ENCODE data around the gene ZNF526. TPM values are rescaled to one million over a fixed set of nuclear protein-coding genes. Genes with fewer than 3 reads are reported as not detected.

The ZNF526 gene
- total and polyA plus RNA-seq, 9 donors: 2.4 to 17.9 (median 12.9) TPM

GRCh38 chr19:42184401-42184861 is 35.7 kb upstream of the ZNF526 start:
- Histone ChIP-seq H3K4me3 (no peak overlapping the region), H3K27ac (no peak overlapping the region), H3K9me3 (no peaks in the 10 kb centered on the region), H3K27me3 (no peaks in the 10 kb centered on the region), H3K4me1 (ENCODE audit: insufficient read depth) (no peaks in the 10 kb centered on the region), H3K36me3 (no peaks in the 10 kb centered on the region)
- intact Hi-C loops (cut with DNase I): loop anchor here in 2 of 4 donors (1.0 to 10.0 kb wide), 2 partner anchors 50 to 51 kb away; partner anchors contain the start of gene POU2F2 (in 1 of the 2)
- peak; percentile 55 to 72 (median 66) for DNase-seq
- WGBS, 3 donors: 0 to 3% (median 0%) methylated on average over 1 of the region's 1 CpG
- TF ChIP-seq CTCF (IDR thresholded peaks at IDR 0.05) (peak; percentile 56 to 76 (median 62)), POLR2A (IDR thresholded peaks at IDR 0.05) (no peak), EP300 (IDR thresholded peaks at IDR 0.05) (no peak)

GRCh38 chr19:42185277-42185676 is 34.8 kb upstream of the ZNF526 start:
- Histone ChIP-seq H3K9me3 (no peaks in the 10 kb centered on the region), H3K4me1 (ENCODE audit: insufficient read depth) (no peaks in the 10 kb centered on the region), H3K27ac (no peak overlapping the region), H3K4me3 (no peak overlapping the region), H3K36me3 (no peaks in the 10 kb centered on the region), H3K27me3 (no peaks in the 10 kb centered on the region)
- TF ChIP-seq CTCF (IDR thresholded peaks at IDR 0.05) (no peak), EP300 (IDR thresholded peaks at IDR 0.05) (no peak), POLR2A (IDR thresholded peaks at IDR 0.05) (no peak)
- DNase-seq: no peak
- intact Hi-C loops (cut with DNase I): loop anchor here in 1 of 4 donors (10.0 kb wide), 1 partner anchor 50 kb away; the partner anchor contains the start of gene POU2F2

- Histone ChIP-seq H3K9me3 (peaks cover 0 to 4% of the 10 kb centered on the region in 2 donors), H3K4me1 (ENCODE audit: insufficient read depth) (no peaks in the 10 kb centered on the region), H3K4me3 (no peak overlapping the region), H3K36me3 (no peaks in the 10 kb centered on the region), H3K27me3 (no peaks in the 10 kb centered on the region), H3K27ac (no peak overlapping the region)
- 24 to 44% (median 39%) methylated on average over 1 of the region's 1 CpG for WGBS, 3 donors
- intact Hi-C loops (cut with DNase I): loop anchor here in 1 of 4 donors (10.0 kb wide), 1 partner anchor 54 kb away; the partner anchor contains the start of gene POU2F2
- no peak for TF ChIP-seq CTCF (IDR thresholded peaks at IDR 0.05)
- no peak for TF ChIP-seq POLR2A (IDR thresholded peaks at IDR 0.05)
- no peak for TF ChIP-seq EP300 (IDR thresholded peaks at IDR 0.05)
- DNase-seq: no peak
These were observed 31.4 kb upstream of the ZNF526 start for GRCh38 chr19:42188665-42189064.

GRCh38 chr19:42189133-42189532 is 31.0 kb upstream of the ZNF526 start:
- no peak for DNase-seq
- intact Hi-C loops (cut with DNase I): loop anchor here in 1 of 4 donors (10.0 kb wide), 1 partner anchor 54 kb away; the partner anchor contains the start of gene POU2F2
- Histone ChIP-seq H3K36me3 (no peaks in the 10 kb centered on the region), H3K4me1 (ENCODE audit: insufficient read depth) (no peaks in the 10 kb centered on the region), H3K27ac (no peak overlapping the region), H3K9me3 (peaks cover 0 to 4% of the 10 kb centered on the region in 2 donors), H3K4me3 (no peak overlapping the region), H3K27me3 (no peaks in the 10 kb centered on the region)
- no peak for TF ChIP-seq CTCF (IDR thresholded peaks at IDR 0.05)
- 54 to 63% (median 55%) methylated on average over 3 of the region's 3 CpGs for WGBS, 3 donors

Data from ovary (tissue), 9 donors.